GM19239 (cell line): ENCODE measurements around the gene STARD3.
"Not testable (repeated sequence)": the region's sequence is repeated elsewhere in the genome, so short reads cannot be mapped to it uniquely, and the experiment has no call there.

Experiments
- DNase-seq: peaks from one replicate; pipeline ENCODE4 v3.0.0; 2011; ENCODE audit warnings: low spot score; ENCODE audit not compliant: insufficient read length
- FAIRE-seq: peaks from 2 replicates; lab custom pipeline; 2011; peaks lifted over from hg19 to GRCh38; lab: Jason Lieb, UNC

Gene STARD3

GRCh38 chr17:39704821-39705551 lies 68.0 kb downstream of the STARD3 start:
- FAIRE-seq: no peak
- DNase-seq: no peak

- FAIRE-seq: no peak
- no peak for DNase-seq
These were observed 68.9 kb downstream of the STARD3 start for GRCh38 chr17:39705786-39706348.

GRCh38 chr17:39706383-39706782 lies 69.4 kb downstream of the STARD3 start:
- no peak for DNase-seq
- FAIRE-seq: no peak

GRCh38 chr17:39706921-39707337 lies 70.0 kb downstream of the STARD3 start:
- DNase-seq: no peak
- no peak for FAIRE-seq

- FAIRE-seq (no peak), DNase-seq (no peak)
These were observed 72.5 kb downstream of the STARD3 start for GRCh38 chr17:39709319-39709997.

GRCh38 chr17:39709998-39710964 lies 73.3 kb downstream of the STARD3 start:
- DNase-seq: no peak
- FAIRE-seq: no peak

- FAIRE-seq, DNase-seq: not testable (repeated sequence)
These were observed 74.1 kb downstream of the STARD3 start for GRCh38 chr17:39711071-39711470.

GRCh38 chr17:39711851-39712250 lies 74.9 kb downstream of the STARD3 start:
- no peak for FAIRE-seq
- no peak for DNase-seq
